Glutamatergic neuron (in vitro differentiated cells): Measurements from ENCODE around the gene NID2. TPM values are rescaled to one million over a fixed set of nuclear protein-coding genes. Genes with fewer than 3 reads are reported as not detected.

Experiments
- DNase-seq: peaks from one replicate; pipeline ENCODE4 v3.0.0; 2022
- H3K27ac Mint-ChIP-seq: one replicate; pipeline ENCODE4 v1.8.0; 2020; ENCODE audit warnings: mild to moderate bottlenecking, mixed read lengths, inconsistent platforms; ENCODE audit not compliant: unreplicated experiment
- H3K27me3 Mint-ChIP-seq: one replicate; pipeline ENCODE4 v1.8.0; 2020; ENCODE audit warnings: mild to moderate bottlenecking, moderate library complexity, mixed read lengths, inconsistent platforms; ENCODE audit not compliant: unreplicated experiment
- H3K36me3 Mint-ChIP-seq: one replicate; pipeline ENCODE4 v1.8.0; 2020; ENCODE audit warnings: mild to moderate bottlenecking, mixed read lengths, inconsistent platforms; ENCODE audit not compliant: unreplicated experiment
- H3K4me1 Mint-ChIP-seq: one replicate; pipeline ENCODE4 v1.8.0; 2020; ENCODE audit warnings: mild to moderate bottlenecking, low read depth, mixed read lengths, inconsistent platforms; ENCODE audit not compliant: unreplicated experiment
- H3K4me3 Mint-ChIP-seq: one replicate; pipeline ENCODE4 v1.8.0; 2020; ENCODE audit warnings: mild to moderate bottlenecking, mixed read lengths, inconsistent platforms; ENCODE audit not compliant: unreplicated experiment
- H3K9me3 Mint-ChIP-seq: one replicate; pipeline ENCODE4 v1.8.0; 2020; ENCODE audit warnings: mild to moderate bottlenecking, moderate library complexity, mixed read lengths, inconsistent platforms; ENCODE audit not compliant: unreplicated experiment
- total RNA-seq: library from RNA; stranded (reverse); fragmentation: NEBNext Ultra II Directional; extraction: Animal tissue kit (Norgen Biotek cat#: 25700); gene quantifications from one replicate; pipeline ENCODE4 v1.2.1, GENCODE V29; 2021; ENCODE audit not compliant: unreplicated experiment
- TF ChIP-seq, protein P1 (sequence below): fragments of 200-600 bp; sonication (generic); IDR thresholded peaks from one replicate; pipeline ENCODE4 v1.5.0; 2021; ENCODE audit not compliant: partially characterized antibody, unreplicated experiment

Gene NID2
- total RNA-seq, 1 donor from 2014 or later: 2.6 TPM

DNA sequence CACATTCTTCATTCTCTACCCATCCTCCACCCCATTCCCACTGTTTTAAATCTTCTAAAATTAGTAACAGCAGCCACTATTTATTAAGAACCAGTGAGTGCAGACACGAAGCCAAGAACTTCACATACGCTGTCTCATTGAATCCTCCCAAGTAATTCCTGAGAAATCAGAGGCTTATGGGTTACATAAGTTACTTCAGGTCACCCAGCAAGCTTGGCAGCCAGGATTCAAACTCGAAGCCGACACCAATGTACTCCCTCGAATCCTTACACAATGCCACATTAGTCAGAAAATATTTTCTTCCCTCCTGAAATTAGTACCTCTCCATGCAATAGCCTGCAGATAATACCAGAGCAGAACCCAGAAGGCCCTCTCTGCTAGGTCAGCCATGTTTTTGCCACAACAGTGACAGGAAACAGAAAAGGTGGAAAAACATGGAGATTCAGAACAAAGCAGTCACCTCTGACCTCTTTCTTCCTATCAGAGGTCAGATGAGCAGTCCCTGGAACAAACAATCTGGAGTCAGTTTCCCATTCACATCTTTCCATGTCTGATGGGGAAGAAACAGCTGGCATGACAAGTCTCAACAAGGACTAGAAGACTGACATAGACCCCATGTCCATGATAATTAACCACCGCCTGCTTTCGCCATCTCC is 16.4 kb downstream of the NID2 start:
- H3K36me3 Mint-ChIP-seq: no peaks in the 10 kb centered on the region
- DNase-seq: no peak
- no peaks in the 10 kb centered on the region for H3K4me1 Mint-ChIP-seq
- TF ChIP-seq, protein P1, sequence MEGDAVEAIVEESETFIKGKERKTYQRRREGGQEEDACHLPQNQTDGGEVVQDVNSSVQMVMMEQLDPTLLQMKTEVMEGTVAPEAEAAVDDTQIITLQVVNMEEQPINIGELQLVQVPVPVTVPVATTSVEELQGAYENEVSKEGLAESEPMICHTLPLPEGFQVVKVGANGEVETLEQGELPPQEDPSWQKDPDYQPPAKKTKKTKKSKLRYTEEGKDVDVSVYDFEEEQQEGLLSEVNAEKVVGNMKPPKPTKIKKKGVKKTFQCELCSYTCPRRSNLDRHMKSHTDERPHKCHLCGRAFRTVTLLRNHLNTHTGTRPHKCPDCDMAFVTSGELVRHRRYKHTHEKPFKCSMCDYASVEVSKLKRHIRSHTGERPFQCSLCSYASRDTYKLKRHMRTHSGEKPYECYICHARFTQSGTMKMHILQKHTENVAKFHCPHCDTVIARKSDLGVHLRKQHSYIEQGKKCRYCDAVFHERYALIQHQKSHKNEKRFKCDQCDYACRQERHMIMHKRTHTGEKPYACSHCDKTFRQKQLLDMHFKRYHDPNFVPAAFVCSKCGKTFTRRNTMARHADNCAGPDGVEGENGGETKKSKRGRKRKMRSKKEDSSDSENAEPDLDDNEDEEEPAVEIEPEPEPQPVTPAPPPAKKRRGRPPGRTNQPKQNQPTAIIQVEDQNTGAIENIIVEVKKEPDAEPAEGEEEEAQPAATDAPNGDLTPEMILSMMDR: no peak
- H3K4me3 Mint-ChIP-seq: no peak overlapping the region
- H3K27me3 Mint-ChIP-seq: no peaks in the 10 kb centered on the region
- no peaks in the 10 kb centered on the region for H3K9me3 Mint-ChIP-seq
- H3K27ac Mint-ChIP-seq: no peak overlapping the region

DNA sequence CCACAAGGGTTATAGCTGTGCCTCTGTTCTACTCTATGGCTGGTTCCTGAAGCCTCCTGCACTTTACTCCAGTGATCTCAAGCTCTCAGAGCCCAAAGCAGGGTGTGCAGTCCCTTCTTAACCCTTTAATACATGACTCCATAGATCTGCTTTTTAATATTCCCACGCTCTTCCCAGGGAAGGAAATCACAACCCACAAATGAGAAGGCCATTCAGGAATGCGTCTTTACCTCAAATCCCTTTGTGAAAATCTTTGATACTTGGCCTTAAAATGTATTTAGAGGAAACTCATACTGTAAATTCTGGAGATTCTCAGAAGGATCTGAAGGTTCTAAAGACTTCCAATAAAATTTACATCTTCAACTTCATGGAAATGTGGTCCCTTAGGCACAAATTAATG is 17.0 kb downstream of the NID2 start:
- H3K36me3 Mint-ChIP-seq: no peaks in the 10 kb centered on the region
- H3K27ac Mint-ChIP-seq: no peak overlapping the region
- no peaks in the 10 kb centered on the region for H3K4me1 Mint-ChIP-seq
- H3K27me3 Mint-ChIP-seq: no peaks in the 10 kb centered on the region
- DNase-seq: no peak
- H3K9me3 Mint-ChIP-seq: no peaks in the 10 kb centered on the region
- no peak overlapping the region for H3K4me3 Mint-ChIP-seq
- TF ChIP-seq, protein P1: no peak

DNA sequence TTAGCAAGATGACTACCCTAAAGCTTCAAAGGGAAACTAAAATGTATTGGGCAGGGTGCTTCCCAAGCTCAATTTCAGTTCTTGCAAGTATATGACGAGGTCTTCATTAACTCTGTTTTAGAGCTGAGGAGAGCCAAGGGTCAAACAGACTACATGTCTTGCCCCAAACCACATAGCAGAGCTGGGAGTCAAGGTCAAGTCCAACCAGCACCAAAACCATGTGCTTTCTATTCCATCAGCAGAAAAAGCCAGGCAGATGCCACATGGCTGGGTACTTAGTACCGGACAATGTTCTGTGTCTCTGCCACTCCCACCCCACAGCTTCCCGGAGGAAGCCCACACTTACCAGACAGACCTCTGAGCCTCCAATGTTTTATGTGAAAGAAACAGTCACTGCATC is 17.6 kb downstream of the NID2 start:
- H3K27ac Mint-ChIP-seq: no peak overlapping the region
- TF ChIP-seq, protein P1: no peak
- H3K4me3 Mint-ChIP-seq: no peak overlapping the region

DNA sequence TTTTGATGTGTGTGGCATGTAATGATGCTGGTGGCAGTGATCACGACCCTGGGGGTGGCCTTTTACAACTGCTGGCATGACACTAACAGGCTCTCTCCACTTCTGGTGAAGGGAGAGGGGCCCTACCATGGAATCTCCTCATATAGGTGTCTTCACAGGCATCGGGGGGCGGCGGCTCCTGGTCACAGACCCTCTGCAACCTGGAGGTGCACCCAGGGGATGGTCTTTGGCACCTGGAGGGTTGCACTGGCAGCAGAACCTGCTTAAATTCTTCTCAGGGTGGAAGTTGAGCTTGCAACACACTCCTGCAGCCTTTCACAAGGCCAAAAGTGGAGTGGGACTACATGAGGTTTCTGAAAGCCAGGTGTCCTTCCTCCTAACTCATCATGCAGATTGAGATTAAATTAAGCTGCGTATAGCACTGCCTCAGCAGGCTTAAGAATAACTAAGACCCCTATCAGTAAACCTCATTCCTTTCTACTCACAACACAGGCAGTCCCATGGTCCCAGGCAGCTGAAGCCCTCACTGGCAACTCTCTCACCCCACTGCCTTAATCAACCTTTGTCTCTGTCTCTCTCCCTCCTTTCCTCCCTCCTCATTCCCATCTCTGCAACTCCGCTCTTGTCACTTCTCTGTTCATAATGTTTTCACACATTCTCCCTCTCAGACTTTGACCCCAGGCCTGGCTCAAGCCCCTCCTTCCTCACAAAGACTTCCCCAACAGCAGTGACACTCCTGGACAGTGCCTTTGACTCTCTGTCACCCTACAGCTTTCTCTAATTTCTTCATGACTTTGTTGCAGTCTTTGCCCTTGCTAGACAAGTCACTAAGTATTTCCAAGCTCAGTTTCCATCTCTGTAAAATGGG is 18.9 kb downstream of the NID2 start:
- H3K9me3 Mint-ChIP-seq: no peaks in the 10 kb centered on the region
- H3K4me1 Mint-ChIP-seq: no peaks in the 10 kb centered on the region
- no peak for DNase-seq
- H3K27ac Mint-ChIP-seq: no peak overlapping the region
- no peaks in the 10 kb centered on the region for H3K27me3 Mint-ChIP-seq
- TF ChIP-seq, protein P1: no peak
- H3K4me3 Mint-ChIP-seq: no peak overlapping the region
- no peaks in the 10 kb centered on the region for H3K36me3 Mint-ChIP-seq

More for the DNA sequence above, 17.6 kb downstream of the NID2 start:
- Mint-ChIP-seq H3K4me1 (no peaks in the 10 kb centered on the region), H3K27me3 (no peaks in the 10 kb centered on the region), H3K9me3 (no peaks in the 10 kb centered on the region), H3K36me3 (no peaks in the 10 kb centered on the region)
- no peak for DNase-seq

DNA sequence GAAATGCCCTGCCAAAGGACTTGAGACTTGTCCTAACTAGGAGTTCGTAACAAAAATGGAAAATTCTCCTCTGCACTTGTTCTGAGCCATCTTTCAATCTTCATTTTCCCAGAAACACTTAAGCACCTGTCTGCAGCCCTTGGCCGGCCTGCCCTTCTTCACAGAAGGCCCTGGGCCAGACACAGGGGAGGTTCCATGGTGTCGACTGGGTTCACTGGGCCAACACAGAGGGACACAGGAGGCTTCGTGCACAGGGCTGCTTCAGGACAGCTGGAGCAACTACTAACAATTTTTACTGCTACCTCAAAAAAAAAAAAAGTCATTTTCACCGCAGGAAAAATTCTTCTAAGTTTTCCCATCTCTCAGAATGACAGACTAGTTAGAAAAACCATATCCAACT is 19.6 kb downstream of the NID2 start:
- Mint-ChIP-seq H3K27ac (no peak overlapping the region), H3K4me1 (no peaks in the 10 kb centered on the region)

More for the DNA sequence above, 19.6 kb downstream of the NID2 start:
- H3K27me3 Mint-ChIP-seq: no peaks in the 10 kb centered on the region
- no peak overlapping the region for H3K4me3 Mint-ChIP-seq
- H3K36me3 Mint-ChIP-seq: no peaks in the 10 kb centered on the region
- H3K9me3 Mint-ChIP-seq: no peaks in the 10 kb centered on the region
- TF ChIP-seq, protein P1: no peak
- no peak for DNase-seq
